Loucy (cell line): Measurements from ENCODE around the gene NEK9.

ENCODE experiments used
- H2AFZ ChIP-seq: fragments of 200-600 bp; sonication (generic); 2 replicates; pipeline ENCODE4 v1.6.0; 2016; ENCODE audit warnings: antibody characterized with exemption, mild to moderate bottlenecking, low read length, moderate library complexity
- H3F3A ChIP-seq: fragments of 200-600 bp; 2 replicates; pipeline ENCODE4 v1.6.0; 2016; ENCODE audit warnings: antibody characterized with exemption, low read depth, mild to moderate bottlenecking
- H3K27me3 ChIP-seq: fragments of 200-600 bp; sonication (generic); 2 replicates; pipeline ENCODE4 v1.6.1; 2014; ENCODE audit warnings: low read length, mild to moderate bottlenecking; ENCODE audit not compliant: insufficient read depth, poor library complexity, severe bottlenecking
- H3K36me3 ChIP-seq: fragments of 200-600 bp; sonication (generic); 2 replicates; pipeline ENCODE4 v1.6.1; 2016; ENCODE audit warnings: low read length; ENCODE audit not compliant: insufficient read depth
- H3K4me1 ChIP-seq: fragments of 200-600 bp; sonication (generic); 2 replicates; pipeline ENCODE4 v1.5.1; 2014; ENCODE audit warnings: low read length, mild to moderate bottlenecking; ENCODE audit not compliant: insufficient read depth, poor library complexity, severe bottlenecking
- H3K4me2 ChIP-seq: fragments of 200-600 bp; sonication (generic); 2 replicates; pipeline ENCODE4 v1.6.0; 2014; ENCODE audit warnings: antibody characterized with exemption, low read length, low read depth, mild to moderate bottlenecking; ENCODE audit not compliant: poor library complexity, severe bottlenecking
- H3K4me3 ChIP-seq: fragments of 200-600 bp; sonication (generic); 2 replicates; pipeline ENCODE4 v1.5.1; 2014; ENCODE audit warnings: low read length, mild to moderate bottlenecking, mixed read lengths; ENCODE audit not compliant: poor library complexity, severe bottlenecking
- H3K79me2 ChIP-seq: fragments of 200-600 bp; sonication (generic); 2 replicates; pipeline ENCODE4 v1.6.1; 2014; ENCODE audit warnings: low read length; ENCODE audit not compliant: insufficient read depth
- H3K9ac ChIP-seq: fragments of 200-600 bp; sonication (generic); 2 replicates; pipeline ENCODE4 v1.6.0; 2014; ENCODE audit warnings: mild to moderate bottlenecking, low read depth, low read length, moderate library complexity; ENCODE audit not compliant: poor library complexity, severe bottlenecking
- H3K9me2 ChIP-seq: fragments of 200-600 bp; sonication (generic); replicated peaks from 2 replicates; pipeline ENCODE4 v1.6.1; 2016; ENCODE audit warnings: low read depth, low read length, mixed read lengths
- H3K9me3 ChIP-seq: fragments of 200-600 bp; sonication (generic); 2 replicates; pipeline ENCODE4 v1.6.1; 2014; ENCODE audit warnings: mild to moderate bottlenecking, antibody characterized with exemption, low read length, low read depth; ENCODE audit not compliant: insufficient read depth
- H4K20me1 ChIP-seq: fragments of 200-600 bp; sonication (generic); 2 replicates; pipeline ENCODE4 v1.6.0; 2014; ENCODE audit warnings: antibody characterized with exemption, low read length, mild to moderate bottlenecking; ENCODE audit not compliant: insufficient read depth, poor library complexity, severe bottlenecking
- CTCF ChIP-seq: fragments of 200-600 bp; sonication (generic); conservative IDR thresholded peaks from 2 replicates; pipeline ENCODE4 v1.5.1; 2014; ENCODE audit warnings: mild to moderate bottlenecking, antibody characterized with exemption, low read length
- EZH2phosphoT487 ChIP-seq: fragments of 200-600 bp; IDR thresholded peaks from 2 replicates; pipeline ENCODE4 v1.6.1; 2018; ENCODE audit warnings: antibody characterized with exemption, mild to moderate bottlenecking, moderate library complexity, borderline replicate concordance

The NEK9 gene

GRCh38 chr14:75051556-75051899, 75.3 kb downstream of the NEK9 start:
- Histone ChIP-seq H3K4me2 (peak overlapping the region; percentile 80), H4K20me1 (peaks cover 5% of the 10 kb centered on the region), H3F3A (0 out of 2 replicates have a peak, but pooled peaks cover 12% of the 10 kb centered on the region), H3K9me2 (no peaks in the 10 kb centered on the region), H3K79me2 (peaks cover 20% of the 10 kb centered on the region), H3K27me3 (no peaks in the 10 kb centered on the region), H2AFZ (peak overlapping the region; percentile 92; the same call in 1 of the 2 replicates), H3K9ac (peak overlapping the region; percentile 89), H3K9me3 (no peaks in the 10 kb centered on the region), H3K4me1 (peaks cover 17% of the 10 kb centered on the region), H3K36me3 (no peaks in the 10 kb centered on the region), H3K4me3 (peak overlapping the region; percentile 83)
- TF ChIP-seq CTCF (no peak), EZH2phosphoT487 (no peak)

DNA sequence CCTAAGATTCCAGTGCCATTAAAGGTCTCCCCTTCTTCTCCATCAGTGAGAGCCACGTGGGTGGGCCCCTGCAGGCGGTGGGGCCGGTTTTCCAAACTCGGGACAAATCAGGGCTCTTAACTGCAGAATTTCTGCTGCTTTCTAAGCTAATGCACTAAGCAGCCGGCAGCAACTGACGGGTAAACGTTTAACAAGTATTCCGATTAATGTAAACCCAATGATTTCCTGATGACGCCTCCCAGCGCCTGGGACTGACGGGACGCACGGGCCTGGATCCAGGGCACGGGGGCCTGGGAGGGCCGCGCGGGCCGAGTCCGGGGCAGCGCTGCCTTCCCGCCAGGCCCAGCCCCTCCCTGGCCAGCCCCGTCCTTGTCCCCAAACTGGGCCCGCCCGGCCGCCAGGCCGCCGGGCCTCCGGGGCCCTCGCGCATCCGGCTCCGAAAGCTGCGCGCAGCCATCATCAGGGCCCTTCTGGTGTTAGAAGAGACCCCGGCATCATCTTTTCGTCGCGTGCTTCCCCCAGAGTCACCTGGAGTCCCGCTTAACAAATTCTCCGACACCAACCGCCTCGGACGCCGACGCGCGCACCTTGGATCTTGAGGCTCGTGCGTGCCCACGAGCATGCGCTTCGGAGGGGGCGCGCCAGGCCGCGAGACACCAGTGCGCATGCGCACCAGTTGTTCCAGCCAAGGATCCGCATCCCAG, 75.8 kb downstream of the NEK9 start, which contains the start of gene MLH3:
MLH3 (minus strand) TSS at position 616 of the 704 bp plus-strand sequence. CDS start 1,812 bp downstream, outside the sequence.
- peak within 1 kb of the TSS; percentile 92 for H2AFZ ChIP-seq
- 0 out of 2 replicates have a peak, but pooled peaks cover 12% of the 10 kb centered on the region for H3F3A ChIP-seq
- no peaks in the 10 kb centered on the region for H3K36me3 ChIP-seq
- H3K4me2 ChIP-seq: peak within 1 kb of the TSS; percentile 80
- peaks cover 5% of the 10 kb centered on the region for H4K20me1 ChIP-seq
- peaks cover 17% of the 10 kb centered on the region for H3K4me1 ChIP-seq
- no peaks in the 10 kb centered on the region for H3K9me2 ChIP-seq
- H3K79me2 ChIP-seq: peaks cover 20% of the 10 kb centered on the region
- no peak for TF ChIP-seq EZH2phosphoT487
- TF ChIP-seq CTCF: no peak
- peak within 1 kb of the TSS; percentile 89 for H3K9ac ChIP-seq
- H3K27me3 ChIP-seq: no peaks in the 10 kb centered on the region
- no peaks in the 10 kb centered on the region for H3K9me3 ChIP-seq
- peak within 1 kb of the TSS; percentile 83 for H3K4me3 ChIP-seq

DNA sequence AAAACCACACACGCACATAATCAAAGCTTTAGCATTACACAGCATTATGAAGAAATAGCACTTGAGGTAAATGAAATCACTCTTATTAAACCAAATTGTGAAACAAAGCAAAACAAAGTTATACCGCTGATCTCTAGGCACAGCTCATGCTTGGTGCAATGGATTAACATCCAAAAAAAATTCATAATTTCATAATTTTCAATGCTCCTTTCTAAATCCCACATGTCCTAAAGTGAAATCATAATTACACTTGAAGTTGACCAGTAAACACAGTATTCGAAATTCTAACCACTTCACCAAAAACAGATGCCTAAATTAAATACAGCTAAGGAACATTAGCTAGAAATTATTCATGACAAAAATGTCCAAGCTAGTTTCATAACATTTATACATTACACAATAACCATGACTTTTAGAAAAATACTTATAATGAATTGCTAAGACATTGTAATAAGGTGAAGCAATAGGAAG, 77.1 kb downstream of the NEK9 start:
- peak overlapping the region; percentile 83 for H3K4me3 ChIP-seq
- H3K36me3 ChIP-seq: no peaks in the 10 kb centered on the region
- H2AFZ ChIP-seq: no peak overlapping the region
- peak overlapping the region; percentile 80 for H3K4me2 ChIP-seq
- H4K20me1 ChIP-seq: peaks cover 5% of the 10 kb centered on the region
- peak overlapping the region; percentile 89 for H3K9ac ChIP-seq
- H3F3A ChIP-seq: 0 out of 2 replicates have a peak, but pooled peaks cover 12% of the 10 kb centered on the region
- H3K79me2 ChIP-seq: peaks cover 20% of the 10 kb centered on the region
- TF ChIP-seq EZH2phosphoT487: no peak
- TF ChIP-seq CTCF: no peak
- peaks cover 19% of the 10 kb centered on the region for H3K4me1 ChIP-seq
- H3K9me2 ChIP-seq: no peaks in the 10 kb centered on the region
- H3K27me3 ChIP-seq: no peaks in the 10 kb centered on the region
- H3K9me3 ChIP-seq: no peaks in the 10 kb centered on the region
